Right lobe of liver (tissue), 4 donors: ENCODE measurements around the gene SSH2.

Source experiments
- CTCF ChIP-seq, 4 donors: fragments of 200-600 bp in 3 of 4; fragments of 450-650 bp in 1 of 4; IDR thresholded peaks; one replicate each; pipeline versions ENCODE4 v1.5.1 to v1.8.0; 2016 to 2022; ENCODE audit warnings: antibody characterized with exemption in 4 of 4, mild to moderate bottlenecking in 2 of 4
- POLR2A ChIP-seq: fragments of 450-650 bp; IDR thresholded peaks from one replicate; pipeline ENCODE4 v1.6.1; 2017; ENCODE audit warnings: antibody characterized with exemption, mild to moderate bottlenecking
- donor health status: DM: no; HTN: no; CAD: no.
- donor health status: DM: no; HTN: no; CAD: no.
- donor health status: DM: no; HTN: yes; CAD: no.

GRCh38 chr17:29870836-29871465, 59.1 kb downstream of the SSH2 start:
- TF ChIP-seq CTCF (IDR thresholded peaks at IDR 0.05) (no peak), POLR2A (no peak)
